Measurements from ENCODE around the gene CEACAM21.

- TF ChIP-seq CTCF (IDR thresholded peaks at IDR 0.05) (no peak), EZH2phosphoT487 (IDR thresholded peaks at IDR 0.05) (no peak), EZH2 (IDR thresholded peaks at IDR 0.05) (no peak)
Measured at GRCh38 chr19:41548954-41549688, 26.8 kb upstream of the CEACAM21 start.

Measured in neural progenitor cell (in vitro differentiated cells).